GM06990 (cell line): ENCODE data around the gene USP25.

Experiments used
- DNase-seq: peaks from one replicate; pipeline ENCODE4 v3.0.0-alpha.2; 2011; ENCODE audit not compliant: insufficient read length; ENCODE audit errors: extremely low read depth
- H3K27me3 ChIP-seq: replicated peaks from 2 replicates; pipeline ENCODE4 v1.6.0; 2011; ENCODE audit warnings: low read length; ENCODE audit not compliant: control insufficient read depth, insufficient read depth
- H3K36me3 ChIP-seq: 2 replicates; pipeline ENCODE4 v1.5.1; 2011; ENCODE audit warnings: low read length; ENCODE audit not compliant: control insufficient read depth, insufficient read depth
- H3K4me3 ChIP-seq: replicated peaks from 2 replicates; pipeline ENCODE4 v1.5.1; 2011; ENCODE audit warnings: low read depth, mild to moderate bottlenecking, control low read depth, low read length
- CTCF ChIP-seq: IDR thresholded peaks from 2 replicates; pipeline ENCODE4 v1.5.1; 2011; ENCODE audit warnings: low read length, control low read depth, mild to moderate bottlenecking, inconsistent platforms; ENCODE audit not compliant: insufficient read depth, poor library complexity, severe bottlenecking

Gene USP25

GRCh38 chr21:15928196-15928595 lies 198.4 kb downstream of the USP25 start:
- no peak for DNase-seq
- TF ChIP-seq CTCF = no peak
- H3K36me3 ChIP-seq = no peaks in the 10 kb centered on the region
- H3K27me3 ChIP-seq = no peaks in the 10 kb centered on the region
- no peak overlapping the region for H3K4me3 ChIP-seq

GRCh38 chr21:15928686-15929425 lies 199.1 kb downstream of the USP25 start:
- no peak for DNase-seq
- Histone ChIP-seq H3K36me3 (no peaks in the 10 kb centered on the region), H3K27me3 (no peaks in the 10 kb centered on the region), H3K4me3 (no peak overlapping the region)
- no peak for TF ChIP-seq CTCF

- H3K27me3 ChIP-seq = no peaks in the 10 kb centered on the region
- H3K4me3 ChIP-seq = no peak overlapping the region
- no peaks in the 10 kb centered on the region for H3K36me3 ChIP-seq
- no peak for DNase-seq
- no peak for TF ChIP-seq CTCF
Observed at GRCh38 chr21:15929536-15929935, 199.8 kb downstream of the USP25 start.
